ENCODE results near the gene AP3S2.

DNA sequence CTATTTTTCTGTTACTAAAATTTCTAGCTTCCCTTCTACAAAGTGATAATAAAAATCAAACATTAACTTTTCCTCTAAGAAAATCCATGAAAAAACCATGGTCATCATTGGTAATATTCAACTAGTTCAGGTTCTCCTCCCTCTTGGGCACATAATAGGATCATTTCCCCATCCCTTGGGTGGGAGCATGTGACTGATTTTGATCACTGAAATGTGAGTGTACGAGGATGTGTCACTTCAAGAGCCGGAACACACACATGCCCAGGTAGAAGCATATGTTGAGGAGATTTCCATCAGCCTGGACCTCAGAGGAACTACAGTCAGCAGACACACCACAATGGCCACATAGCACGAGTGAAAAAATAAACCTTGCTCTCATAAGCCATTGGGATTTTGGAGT lies 36.1 kb downstream of the AP3S2 start:
- TF ChIP-seq, protein P1, sequence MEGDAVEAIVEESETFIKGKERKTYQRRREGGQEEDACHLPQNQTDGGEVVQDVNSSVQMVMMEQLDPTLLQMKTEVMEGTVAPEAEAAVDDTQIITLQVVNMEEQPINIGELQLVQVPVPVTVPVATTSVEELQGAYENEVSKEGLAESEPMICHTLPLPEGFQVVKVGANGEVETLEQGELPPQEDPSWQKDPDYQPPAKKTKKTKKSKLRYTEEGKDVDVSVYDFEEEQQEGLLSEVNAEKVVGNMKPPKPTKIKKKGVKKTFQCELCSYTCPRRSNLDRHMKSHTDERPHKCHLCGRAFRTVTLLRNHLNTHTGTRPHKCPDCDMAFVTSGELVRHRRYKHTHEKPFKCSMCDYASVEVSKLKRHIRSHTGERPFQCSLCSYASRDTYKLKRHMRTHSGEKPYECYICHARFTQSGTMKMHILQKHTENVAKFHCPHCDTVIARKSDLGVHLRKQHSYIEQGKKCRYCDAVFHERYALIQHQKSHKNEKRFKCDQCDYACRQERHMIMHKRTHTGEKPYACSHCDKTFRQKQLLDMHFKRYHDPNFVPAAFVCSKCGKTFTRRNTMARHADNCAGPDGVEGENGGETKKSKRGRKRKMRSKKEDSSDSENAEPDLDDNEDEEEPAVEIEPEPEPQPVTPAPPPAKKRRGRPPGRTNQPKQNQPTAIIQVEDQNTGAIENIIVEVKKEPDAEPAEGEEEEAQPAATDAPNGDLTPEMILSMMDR (IDR thresholded peaks at IDR 0.05): no peak
- TF ChIP-seq ATF1 (CRISPR knock-in tag; IDR thresholded peaks at IDR 0.05): no peak
